Natural killer cell (primary cell): ENCODE results near the gene C1QTNF4. TPM values are rescaled to one million over a fixed set of nuclear protein-coding genes. Genes with fewer than 3 reads are reported as not detected.
"Not testable (repeated sequence)": the region's sequence is repeated elsewhere in the genome, so short reads cannot be mapped to it uniquely, and the experiment has no call there.

Experiments
- ATAC-seq, 3 donors: fragments of 150-1000 bp in 2 of 3; fragments of 200-7000 bp in 1 of 3; cut with Tn5 transposase; 1 replicate in 1 of 3; 2 replicates in 2 of 3; pipeline ENCODE4 v1.10.0; 2021; ENCODE audit warnings: mild to moderate bottlenecking in 2 of 3, moderate library complexity in 2 of 3
- DNase-seq, 2 donors: peaks; one replicate each; pipeline versions ENCODE4 v3.0.0 to v3.0.0-alpha.2; 2013 to 2021; ENCODE audit warnings: mixed read lengths in 1 of 2
- H3K27ac ChIP-seq: one replicate; pipeline ENCODE4 v1.5.1; 2013; ENCODE audit warnings: mild to moderate bottlenecking, low read length
- H3K27me3 ChIP-seq: one replicate; pipeline ENCODE4 v1.6.1; 2013; ENCODE audit warnings: low read length; ENCODE audit not compliant: control insufficient read depth, insufficient read depth
- H3K36me3 ChIP-seq: one replicate; pipeline ENCODE4 v1.6.1; 2013; ENCODE audit warnings: low read length; ENCODE audit not compliant: control insufficient read depth, insufficient read depth
- H3K4me1 ChIP-seq: one replicate; pipeline ENCODE4 v1.6.1; 2013; ENCODE audit warnings: low read length; ENCODE audit not compliant: control insufficient read depth, insufficient read depth
- H3K4me3 ChIP-seq: one replicate; pipeline ENCODE4 v1.5.1; 2013; ENCODE audit warnings: low read length
- H3K9me3 ChIP-seq: one replicate; pipeline ENCODE4 v1.6.1; 2013; ENCODE audit warnings: low read length; ENCODE audit not compliant: control insufficient read depth, insufficient read depth
- H3K27ac Mint-ChIP-seq, 2 donors: one replicate each; pipeline ENCODE4 v1.8.0; 2022; ENCODE audit warnings: mild to moderate bottlenecking in 2 of 2, mixed read lengths in 2 of 2, moderate library complexity in 1 of 2
- H3K27me3 Mint-ChIP-seq, 2 donors: one replicate each; pipeline ENCODE4 v1.8.0; 2022; ENCODE audit warnings: low read depth in 2 of 2, mixed read lengths in 2 of 2
- H3K36me3 Mint-ChIP-seq: one replicate; pipeline ENCODE4 v1.8.0; 2022; ENCODE audit warnings: mixed read lengths
- H3K4me1 Mint-ChIP-seq, 2 donors: one replicate each; pipeline ENCODE4 v1.8.0; 2022; ENCODE audit warnings: mixed read lengths in 2 of 2
- H3K4me3 Mint-ChIP-seq: one replicate; pipeline ENCODE4 v1.8.0; 2022; ENCODE audit warnings: mild to moderate bottlenecking, moderate library complexity, mixed read lengths
- H3K9me3 Mint-ChIP-seq, 2 donors: one replicate each; pipeline ENCODE4 v1.8.0; 2022; ENCODE audit warnings: mixed read lengths in 2 of 2
- WGBS: methylation state at CpG from one replicate; pipeline ENCODE4 v1.1.7; 2013; ENCODE audit warnings: missing lambda C conversion rate; ENCODE audit not compliant: insufficient coverage; 5-methylcytosine and 5-hydroxymethylcytosine counted together
- intact Hi-C: fragments of 100-400 bp; cut with micrococcal nuclease; formaldehyde crosslinking; loops from one replicate; pipeline ENCODE4 v1.14.2; 2022
- total RNA-seq, 4 donors: library from RNA; stranded (reverse); fragments of 120-200 nt in 1 of 4; gene quantifications; one replicate each; pipeline versions ENCODE4 v1.2.3 to v1.2.4, GENCODE V29; 2013 to 2022
- TF ChIP-seq, protein P1 (sequence below): fragments of 200-600 bp; IDR thresholded peaks from one replicate; pipeline ENCODE4 v1.8.0; 2022; ENCODE audit warnings: antibody characterized with exemption

The C1QTNF4 gene
- total RNA-seq, 3 donors from 2014 or later (not counting 1 experiment from before 2014, with no cell fraction given), result 0.78 to 2.0 (median 1.3) TPM

- Mint-ChIP-seq H3K4me1 (peaks cover 43 to 51% of the 10 kb centered on the region in 2 donors), H3K4me3 (peak overlapping the region; percentile 97), H3K27me3 (no peaks in the 10 kb centered on the region), H3K9me3 (no peaks in the 10 kb centered on the region), H3K36me3 (no peaks in the 10 kb centered on the region), H3K27ac (peak overlapping the region; percentile 91 to 97)
- Histone ChIP-seq H3K4me1 (peaks cover 30% of the 10 kb centered on the region), H3K4me3 (no peak overlapping the region), H3K27ac (peak overlapping the region; percentile 29), H3K9me3 (no peaks in the 10 kb centered on the region), H3K27me3 (no peaks in the 10 kb centered on the region), H3K36me3 (peaks cover 2% of the 10 kb centered on the region)
- WGBS, result 84% methylated on average over 8 of the region's 10 CpGs
- DNase-seq (peak in 1 of 2 donors; percentile 34), ATAC-seq (no peak)
- TF ChIP-seq, protein P1, sequence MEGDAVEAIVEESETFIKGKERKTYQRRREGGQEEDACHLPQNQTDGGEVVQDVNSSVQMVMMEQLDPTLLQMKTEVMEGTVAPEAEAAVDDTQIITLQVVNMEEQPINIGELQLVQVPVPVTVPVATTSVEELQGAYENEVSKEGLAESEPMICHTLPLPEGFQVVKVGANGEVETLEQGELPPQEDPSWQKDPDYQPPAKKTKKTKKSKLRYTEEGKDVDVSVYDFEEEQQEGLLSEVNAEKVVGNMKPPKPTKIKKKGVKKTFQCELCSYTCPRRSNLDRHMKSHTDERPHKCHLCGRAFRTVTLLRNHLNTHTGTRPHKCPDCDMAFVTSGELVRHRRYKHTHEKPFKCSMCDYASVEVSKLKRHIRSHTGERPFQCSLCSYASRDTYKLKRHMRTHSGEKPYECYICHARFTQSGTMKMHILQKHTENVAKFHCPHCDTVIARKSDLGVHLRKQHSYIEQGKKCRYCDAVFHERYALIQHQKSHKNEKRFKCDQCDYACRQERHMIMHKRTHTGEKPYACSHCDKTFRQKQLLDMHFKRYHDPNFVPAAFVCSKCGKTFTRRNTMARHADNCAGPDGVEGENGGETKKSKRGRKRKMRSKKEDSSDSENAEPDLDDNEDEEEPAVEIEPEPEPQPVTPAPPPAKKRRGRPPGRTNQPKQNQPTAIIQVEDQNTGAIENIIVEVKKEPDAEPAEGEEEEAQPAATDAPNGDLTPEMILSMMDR, result no peak
- intact Hi-C loops, result loop anchor here (5.0 kb wide), 1 partner anchor 33 kb away; no protein-coding TSS in a partner anchor
Observed at GRCh38 chr11:47550288-47551047, 43.7 kb downstream of the C1QTNF4 start.

- Mint-ChIP-seq H3K27ac (peak overlapping the region; percentile 61 to 62), H3K4me1 (peaks cover 39 to 45% of the 10 kb centered on the region in 2 donors)
- H3K27me3 ChIP-seq, H3K36me3 Mint-ChIP-seq, H3K36me3 ChIP-seq, intact Hi-C loops, DNase-seq, H3K27ac ChIP-seq, H3K4me3 ChIP-seq, H3K9me3 ChIP-seq, H3K27me3 Mint-ChIP-seq, H3K9me3 Mint-ChIP-seq, H3K4me3 Mint-ChIP-seq, ATAC-seq: not testable (repeated sequence)
- WGBS, result 92% methylated on average over 7 of the region's 7 CpGs
- H3K4me1 ChIP-seq, result peaks cover 31% of the 10 kb centered on the region
Observed at GRCh38 chr11:47546274-47546673, 47.9 kb downstream of the C1QTNF4 start.

DNA sequence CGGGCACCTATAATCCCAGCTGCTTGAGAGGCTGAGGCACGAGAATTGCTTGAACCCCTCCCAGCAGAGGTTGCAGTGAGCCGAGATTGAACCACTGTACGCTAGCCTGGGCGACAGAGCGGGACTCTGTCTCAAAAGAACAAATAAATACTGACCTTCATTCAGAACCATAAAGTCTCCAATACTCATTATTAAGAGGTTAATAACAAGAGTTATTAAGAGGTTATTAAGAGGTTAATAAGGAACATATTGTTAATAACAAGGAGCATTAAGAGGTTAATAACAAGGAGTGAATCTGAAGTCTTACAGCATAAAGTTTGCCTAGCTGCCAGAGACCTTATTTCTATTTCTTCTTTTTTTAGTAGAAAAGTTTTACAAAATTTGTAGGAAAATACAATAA lies 48.9 kb downstream of the C1QTNF4 start:
- no peak for DNase-seq
- intact Hi-C loops, result no loop called here
- Histone ChIP-seq H3K4me3 (no peak overlapping the region), H3K4me1 (peaks cover 34% of the 10 kb centered on the region), H3K27me3 (no peaks in the 10 kb centered on the region), H3K27ac (no peak overlapping the region), H3K9me3 (no peaks in the 10 kb centered on the region), H3K36me3 (peaks cover 2% of the 10 kb centered on the region)
- H3K4me3 Mint-ChIP-seq, result no peak overlapping the region
- WGBS, result 94% methylated on average over 6 of the region's 6 CpGs
- no peaks in the 10 kb centered on the region for H3K27me3 Mint-ChIP-seq
- TF ChIP-seq, protein P1, result no peak
- no peaks in the 10 kb centered on the region for H3K36me3 Mint-ChIP-seq
- H3K27ac Mint-ChIP-seq, result no peak overlapping the region
- H3K9me3 Mint-ChIP-seq, result no peaks in the 10 kb centered on the region
- ATAC-seq, result no peak
- H3K4me1 Mint-ChIP-seq, result peaks cover 40 to 45% of the 10 kb centered on the region in 2 donors

DNA sequence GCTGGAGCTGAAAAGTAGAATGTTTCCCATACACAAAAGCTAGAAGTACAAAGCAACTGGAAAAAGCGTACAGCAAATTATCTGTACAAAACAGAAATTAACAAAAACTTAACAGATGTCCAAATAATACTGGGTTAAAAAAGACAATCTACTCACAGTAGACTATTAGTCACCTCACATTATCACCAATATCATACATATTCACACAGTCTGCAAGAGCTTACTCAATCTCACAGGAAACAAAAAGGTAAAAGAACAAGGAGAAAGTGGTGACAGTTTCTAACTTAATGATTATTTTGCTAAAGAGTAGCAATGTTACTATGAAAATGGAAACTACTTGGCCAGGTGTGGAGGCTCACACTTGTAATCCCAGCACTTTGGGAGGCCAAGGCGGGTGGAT lies 53.1 kb downstream of the C1QTNF4 start:
- H3K4me3 Mint-ChIP-seq, result peak overlapping the region; percentile 1
- intact Hi-C loops, result no loop called here
- no peaks in the 10 kb centered on the region for H3K27me3 Mint-ChIP-seq
- TF ChIP-seq, protein P1, result no peak
- H3K4me1 Mint-ChIP-seq, result peaks cover 41 to 50% of the 10 kb centered on the region in 2 donors
- Histone ChIP-seq H3K27ac (no peak overlapping the region), H3K36me3 (peaks cover 2% of the 10 kb centered on the region), H3K4me3 (no peak overlapping the region), H3K9me3 (no peaks in the 10 kb centered on the region), H3K27me3 (no peaks in the 10 kb centered on the region), H3K4me1 (peaks cover 40% of the 10 kb centered on the region)
- no peaks in the 10 kb centered on the region for H3K36me3 Mint-ChIP-seq
- 90% methylated on average over 2 of the region's 2 CpGs for WGBS
- DNase-seq, result no peak
- H3K9me3 Mint-ChIP-seq, result no peaks in the 10 kb centered on the region
- H3K27ac Mint-ChIP-seq, result peak overlapping the region; percentile 83 to 85
- peak; percentile 43 to 57 (median 48) for ATAC-seq
